Measurements from ENCODE around the gene NBEAL1.
"Not testable (repeated sequence)": the region's sequence is repeated elsewhere in the genome, so short reads cannot be mapped to it uniquely, and the experiment has no call there.

NBEAL1 gene

GRCh38 chr2:203122317-203122986 is 107.8 kb downstream of the NBEAL1 start:
- no peak for DNase-seq

GRCh38 chr2:203126996-203127395 is 112.3 kb downstream of the NBEAL1 start:
- no peak for DNase-seq

- no peak for DNase-seq
These were observed 120.4 kb downstream of the NBEAL1 start for GRCh38 chr2:203135105-203135504.

- DNase-seq: no peak
These were observed 128.7 kb downstream of the NBEAL1 start for GRCh38 chr2:203143391-203143790.

- no peak for DNase-seq
These were observed 134.5 kb downstream of the NBEAL1 start for GRCh38 chr2:203149194-203149593.

- no peak for DNase-seq
These were observed 140.7 kb downstream of the NBEAL1 start for GRCh38 chr2:203155406-203155805.

- not testable (repeated sequence) for DNase-seq
These were observed 148.0 kb downstream of the NBEAL1 start for GRCh38 chr2:203162722-203163121.

GRCh38 chr2:203164311-203164935 is 149.7 kb downstream of the NBEAL1 start:
- no peak for DNase-seq

- DNase-seq: no peak
These were observed 153.1 kb downstream of the NBEAL1 start for GRCh38 chr2:203167751-203168150.

GRCh38 chr2:203170502-203170901 is 155.8 kb downstream of the NBEAL1 start:
- DNase-seq: no peak

GRCh38 chr2:203175371-203175770 is 160.7 kb downstream of the NBEAL1 start:
- DNase-seq: no peak

GRCh38 chr2:203177361-203177760 is 162.7 kb downstream of the NBEAL1 start:
- no peak for DNase-seq

GRCh38 chr2:203185864-203186263 is 171.2 kb downstream of the NBEAL1 start:
- no peak for DNase-seq

GRCh38 chr2:203190547-203190946 is 175.9 kb downstream of the NBEAL1 start:
- DNase-seq: not testable (repeated sequence)

GRCh38 chr2:203191026-203191425 is 176.4 kb downstream of the NBEAL1 start:
- not testable (repeated sequence) for DNase-seq

- DNase-seq: no peak
These were observed 177.3 kb downstream of the NBEAL1 start for GRCh38 chr2:203191961-203192360.

GRCh38 chr2:203195331-203196036 is 180.8 kb downstream of the NBEAL1 start:
- DNase-seq: no peak

- no peak for DNase-seq
These were observed 186.2 kb downstream of the NBEAL1 start for GRCh38 chr2:203200866-203201265.

- no peak for DNase-seq
These were observed 186.8 kb downstream of the NBEAL1 start for GRCh38 chr2:203201426-203201825.

GRCh38 chr2:203209538-203209937 is 194.9 kb downstream of the NBEAL1 start:
- DNase-seq: no peak

- no peak for DNase-seq
These were observed 210.9 kb downstream of the NBEAL1 start for GRCh38 chr2:203225423-203226039.

- DNase-seq: not testable (repeated sequence)
These were observed 215.0 kb downstream of the NBEAL1 start for GRCh38 chr2:203229674-203230073.
